Natural killer cell (primary cell): Measurements from ENCODE around the gene OR51Q1. TPM values are rescaled to one million over a fixed set of nuclear protein-coding genes. Genes with fewer than 3 reads are reported as not detected.

Source experiments
- total RNA-seq, 4 donors: library from RNA; stranded (reverse); fragments of 120-200 nt in 1 of 4; gene quantifications; one replicate each; pipeline versions ENCODE4 v1.2.3 to v1.2.4, GENCODE V29; 2013 to 2022

The OR51Q1 gene
- total RNA-seq, 3 donors from 2014 or later (not counting 1 experiment from before 2014, with no cell fraction given): not detected

Other genes with a start within 250 kb of the OR51Q1 start
- not detected for gene OR51V1, start 221.4 kb upstream of the OR51Q1 start, total RNA-seq
- 10 to 100 TPM in 1 of 3 donors, 1 to 10 TPM in 1, not detected in 1; 2.6 to 10.6 TPM for gene HBB, start 195.0 kb upstream of the OR51Q1 start, total RNA-seq
- gene HBD, start 187.6 kb upstream of the OR51Q1 start, total RNA-seq: not detected
- gene HBG1, start 172.3 kb upstream of the OR51Q1 start, total RNA-seq: not detected
- gene HBG2, start 167.3 kb upstream of the OR51Q1 start, total RNA-seq: not detected
- gene HBE1, start 152.2 kb upstream of the OR51Q1 start, total RNA-seq: not detected
- gene OR51B4, start 120.2 kb upstream of the OR51Q1 start, total RNA-seq: not detected
- not detected for gene OR51B2, start 97.8 kb upstream of the OR51Q1 start, total RNA-seq
- gene OR51B5, start 78.6 kb upstream of the OR51Q1 start, total RNA-seq: not detected
- gene OR51B6, start 70.6 kb upstream of the OR51Q1 start, total RNA-seq: not detected
- gene OR51M1, start 38.3 kb upstream of the OR51Q1 start, total RNA-seq: not detected
- gene OR51I1, start 19.4 kb downstream of the OR51Q1 start, total RNA-seq: not detected
- not detected for gene OR51I2, start 27.2 kb downstream of the OR51Q1 start, total RNA-seq
- not detected for gene OR52D1, start 66.6 kb downstream of the OR51Q1 start, total RNA-seq
- gene UBQLN3, start 87.8 kb downstream of the OR51Q1 start, total RNA-seq: under 1 TPM in 2 of 3 donors, not detected in 1; 0.15 to 0.20 TPM
- gene UBQLNL, start 94.6 kb downstream of the OR51Q1 start, total RNA-seq: 1 to 10 TPM in 1 of 3 donors, under 1 TPM in 1, not detected in 1; 0.61 to 1.3 TPM
- under 1 TPM; 0.26 to 0.95 (median 0.70) TPM for gene OR52H1, start 126.4 kb downstream of the OR51Q1 start, total RNA-seq
- gene OR52B6, start 158.8 kb downstream of the OR51Q1 start, total RNA-seq: not detected
- gene TRIM6, start 174.5 kb downstream of the OR51Q1 start, total RNA-seq: 1 to 10 TPM in 1 of 3 donors, not detected in 2; 1.1 TPM
- gene TRIM34, start 202.9 kb downstream of the OR51Q1 start, total RNA-seq: 10 to 100 TPM in 1 of 3 donors, 1 to 10 TPM in 2; 8.2 to 10.0 (median 9.9) TPM